ENCODE measurements around the gene TCEA2.

Gene TCEA2

GRCh38 chr20:64062596-64063388 lies at the start of gene TCEA2:
Gene TCEA2, plus strand, starts transcription at chr20:64063198. Its CDS starts 115 bp downstream, at chr20:64063313.
- Histone ChIP-seq H2AFZ (ENCODE audit: low read length) (peak within 1 kb of the TSS; percentile 97), H3K9me3 (replicated peaks; ENCODE audit: insufficient read depth, low read length) (no peaks in the 10 kb centered on the region), H4K20me1 (ENCODE audit: insufficient read depth, low read length) (no peaks in the 10 kb centered on the region), H3K9ac (ENCODE audit: low read length) (peak within 1 kb of the TSS; percentile 77; the same call in 1 of the 2 replicates), H3K9me2 (replicated peaks; ENCODE audit: insufficient read depth, low read length) (no peaks in the 10 kb centered on the region), H3K27me3 (replicated peaks; ENCODE audit: insufficient read depth, low read length) (peaks cover 14% of the 10 kb centered on the region), H3K4me3 (ENCODE audit: low read length) (peak within 1 kb of the TSS; percentile 75), H3K4me2 (ENCODE audit: low read depth, low read length) (peak within 1 kb of the TSS; percentile 96), H3K27ac (ENCODE audit: low read length) (no peak within 1 kb of the TSS), H3K36me3 (replicated peaks; ENCODE audit: insufficient read depth, low read length) (no peaks in the 10 kb centered on the region), H3F3A (ENCODE audit: insufficient read depth, low read length) (peaks cover 11% of the 10 kb centered on the region), H3K79me2 (ENCODE audit: low read length) (no peaks in the 10 kb centered on the region), H3K4me1 (ENCODE audit: low read length) (peaks cover 38% of the 10 kb centered on the region)
- no peak for TF ChIP-seq EZH2 (optimal IDR thresholded peaks at IDR 0.05; ENCODE audit: low read depth, low read length)
- no peak for TF ChIP-seq EZH2phosphoT487 (IDR thresholded peaks at IDR 0.05; ENCODE audit: low read length)
- TF ChIP-seq CTCF (IDR thresholded peaks at IDR 0.05; ENCODE audit: low read length), result no peak
- peak; percentile 97 for DNase-seq

- Histone ChIP-seq H4K20me1 (ENCODE audit: insufficient read depth, low read length) (no peaks in the 10 kb centered on the region), H3K4me2 (ENCODE audit: low read depth, low read length) (no peak overlapping the region), H3K36me3 (replicated peaks; ENCODE audit: insufficient read depth, low read length) (peaks cover 4% of the 10 kb centered on the region), H3K27me3 (replicated peaks; ENCODE audit: insufficient read depth, low read length) (no peaks in the 10 kb centered on the region), H3F3A (ENCODE audit: insufficient read depth, low read length) (no peaks in the 10 kb centered on the region), H3K27ac (ENCODE audit: low read length) (no peak overlapping the region), H3K9me2 (replicated peaks; ENCODE audit: insufficient read depth, low read length) (no peaks in the 10 kb centered on the region), H3K4me3 (ENCODE audit: low read length) (no peak overlapping the region), H3K79me2 (ENCODE audit: low read length) (no peaks in the 10 kb centered on the region; the same call in 1 of the 2 replicates), H3K9me3 (replicated peaks; ENCODE audit: insufficient read depth, low read length) (no peaks in the 10 kb centered on the region), H2AFZ (ENCODE audit: low read length) (no peak overlapping the region), H3K9ac (ENCODE audit: low read length) (no peak overlapping the region), H3K4me1 (ENCODE audit: low read length) (no peaks in the 10 kb centered on the region)
- no peak for DNase-seq
- TF ChIP-seq CTCF (IDR thresholded peaks at IDR 0.05; ENCODE audit: low read length), result no peak
- TF ChIP-seq EZH2 (optimal IDR thresholded peaks at IDR 0.05; ENCODE audit: low read depth, low read length), result no peak
- no peak for TF ChIP-seq EZH2phosphoT487 (IDR thresholded peaks at IDR 0.05; ENCODE audit: low read length)
Observed at GRCh38 chr20:64015635-64016034, 47.4 kb upstream of the TCEA2 start.

GRCh38 chr20:64021124-64021975 lies 41.6 kb upstream of the TCEA2 start:
- Histone ChIP-seq H3K36me3 (replicated peaks; ENCODE audit: insufficient read depth, low read length) (peaks cover 4% of the 10 kb centered on the region; the same call in 1 of the 2 replicates), H3K4me3 (ENCODE audit: low read length) (no peak overlapping the region)
- no peak for TF ChIP-seq EZH2phosphoT487 (IDR thresholded peaks at IDR 0.05; ENCODE audit: low read length)
- no peak for TF ChIP-seq CTCF (IDR thresholded peaks at IDR 0.05; ENCODE audit: low read length)
- TF ChIP-seq EZH2 (optimal IDR thresholded peaks at IDR 0.05; ENCODE audit: low read depth, low read length), result no peak

More at GRCh38 chr20:64021124-64021975, 41.6 kb upstream of the TCEA2 start:
- Histone ChIP-seq H3K4me2 (ENCODE audit: low read depth, low read length) (no peak overlapping the region), H4K20me1 (ENCODE audit: insufficient read depth, low read length) (no peaks in the 10 kb centered on the region), H3K79me2 (ENCODE audit: low read length) (no peaks in the 10 kb centered on the region; the same call in 1 of the 2 replicates), H3F3A (ENCODE audit: insufficient read depth, low read length) (no peaks in the 10 kb centered on the region), H3K9ac (ENCODE audit: low read length) (no peak overlapping the region), H3K4me1 (ENCODE audit: low read length) (no peaks in the 10 kb centered on the region), H3K9me2 (replicated peaks; ENCODE audit: insufficient read depth, low read length) (no peaks in the 10 kb centered on the region), H3K27ac (ENCODE audit: low read length) (no peak overlapping the region), H2AFZ (ENCODE audit: low read length) (no peak overlapping the region), H3K9me3 (replicated peaks; ENCODE audit: insufficient read depth, low read length) (no peaks in the 10 kb centered on the region), H3K27me3 (replicated peaks; ENCODE audit: insufficient read depth, low read length) (no peaks in the 10 kb centered on the region)
- DNase-seq, result no peak

Data from MM.1S (cell line).